HepG2 (cell line): Measurements from ENCODE around the gene SRSF10. TPM values are rescaled to one million over a fixed set of nuclear protein-coding genes. Genes with fewer than 3 reads are reported as not detected.

Experiments
- FOXA3 ChIP-seq: IDR thresholded peaks from 2 replicates; pipeline ENCODE4 v1.6.1; 2016; ENCODE audit warnings: missing genetic modification reagents, missing compliant biosample characterization
- GFI1 ChIP-seq: sonication (generic); formaldehyde crosslinking; IDR thresholded peaks from 2 replicates; pipeline ENCODE4 v1.5.0; 2020; ENCODE audit warnings: missing genetic modification reagents, mild to moderate bottlenecking, borderline replicate concordance
- HOXA7 ChIP-seq: sonication (generic); formaldehyde crosslinking; IDR thresholded peaks from 2 replicates; pipeline ENCODE4 v1.8.1; 2022; ENCODE audit warnings: mild to moderate bottlenecking, missing genetic modification reagents, moderate library complexity
- MAF1 ChIP-seq: sonication (generic); formaldehyde crosslinking; IDR thresholded peaks from 2 replicates; pipeline ENCODE4 v1.5.0; 2020; ENCODE audit warnings: missing genetic modification reagents, borderline replicate concordance
- NR1H2 ChIP-seq: sonication (generic); formaldehyde crosslinking; IDR thresholded peaks from 2 replicates; pipeline ENCODE4 v1.8.1; 2022; ENCODE audit warnings: low read depth, missing genetic modification reagents, borderline replicate concordance
- PAWR ChIP-seq: sonication (generic); formaldehyde crosslinking; IDR thresholded peaks from 2 replicates; pipeline ENCODE4 v1.4.0; 2020; ENCODE audit warnings: missing genetic modification reagents, mild to moderate bottlenecking, borderline replicate concordance
- PLSCR1 ChIP-seq: sonication (generic); formaldehyde crosslinking; IDR thresholded peaks from 2 replicates; pipeline ENCODE4 v1.5.0; 2020; ENCODE audit warnings: missing genetic modification reagents, mild to moderate bottlenecking, borderline replicate concordance
- POLR2AphosphoS2 ChIP-seq: IDR thresholded peaks from 2 replicates; pipeline ENCODE4 v1.6.1; 2011; ENCODE audit warnings: low read depth, low read length, improper control_type of control experiment
- RFXANK ChIP-seq: IDR thresholded peaks from 2 replicates; pipeline ENCODE4 v1.6.1; 2016
- SAFB2 ChIP-seq: sonication (generic); formaldehyde crosslinking; IDR thresholded peaks from 2 replicates; pipeline ENCODE4 v1.5.1; 2020; ENCODE audit warnings: missing genetic modification reagents, low read depth, mild to moderate bottlenecking, borderline replicate concordance
- SSRP1 ChIP-seq: IDR thresholded peaks from 2 replicates; pipeline ENCODE4 v1.6.1; 2016; ENCODE audit warnings: control low read depth
- XRCC5 ChIP-seq: fragments of 200-400 bp; formaldehyde crosslinking; optimal IDR thresholded peaks from 2 replicates; pipeline ENCODE3; 2017; ENCODE audit warnings: mild to moderate bottlenecking, low read length
- ZFP36L1 ChIP-seq: sonication (generic); formaldehyde crosslinking; IDR thresholded peaks from 2 replicates; pipeline ENCODE4 v1.8.0; 2022; ENCODE audit warnings: mild to moderate bottlenecking, missing genetic modification reagents, moderate library complexity
- ZFP62 ChIP-seq: sonication (generic); formaldehyde crosslinking; IDR thresholded peaks from 2 replicates; pipeline ENCODE4 v1.4.0; 2020; ENCODE audit warnings: missing genetic modification reagents
- ZNF274 ChIP-seq: sonication (generic); formaldehyde crosslinking; IDR thresholded peaks from 2 replicates; pipeline ENCODE4 v1.5.1; 2020; ENCODE audit warnings: mild to moderate bottlenecking, missing genetic modification reagents
- ZNF33B ChIP-seq: sonication (generic); formaldehyde crosslinking; IDR thresholded peaks from 2 replicates; pipeline ENCODE4 v1.5.1; 2020; ENCODE audit warnings: mild to moderate bottlenecking, missing genetic modification reagents
- ZNF34 ChIP-seq: sonication (generic); formaldehyde crosslinking; IDR thresholded peaks from 2 replicates; pipeline ENCODE4 v1.4.0; 2020; ENCODE audit warnings: mild to moderate bottlenecking, missing genetic modification reagents, borderline replicate concordance
- ZNF512B ChIP-seq: sonication (generic); formaldehyde crosslinking; IDR thresholded peaks from 2 replicates; pipeline ENCODE4 v1.5.1; 2020; ENCODE audit warnings: missing genetic modification reagents, mild to moderate bottlenecking, borderline replicate concordance
- ZNF747 ChIP-seq: sonication (generic); formaldehyde crosslinking; IDR thresholded peaks from 2 replicates; pipeline ENCODE4 v1.8.1; 2023; ENCODE audit warnings: missing genetic modification reagents, mild to moderate bottlenecking, borderline replicate concordance
- ZNF749 ChIP-seq: sonication (generic); formaldehyde crosslinking; IDR thresholded peaks from 2 replicates; pipeline ENCODE4 v1.8.0; 2022; ENCODE audit warnings: mild to moderate bottlenecking, missing genetic modification reagents, moderate library complexity, borderline replicate concordance
- ZNF784 ChIP-seq: sonication (generic); formaldehyde crosslinking; IDR thresholded peaks from 2 replicates; pipeline ENCODE4 v1.5.1; 2020; ENCODE audit warnings: missing genetic modification reagents, mild to moderate bottlenecking, borderline replicate concordance
- polyA plus RNA-seq, 8 experiments: library from polyadenylated mRNA; depleted of rRNA in 3 of 8; stranded (reverse) in 7 of 8; unstranded in 1 of 8; fragments of >200 nt; fragmentation: Illumina TruSeq in 4 of 8; extraction: Trizol in 4 of 8; gene quantifications; 2 replicates each; pipeline versions ENCODE4 v1.2.1 to v1.2.3, GENCODE V29; 2011 to 2016; ENCODE audit warnings: low read depth in 4 of 8, missing spikeins in 1 of 8, mixed read lengths in 1 of 8; ENCODE audit not compliant: insufficient read depth in 1 of 8
- total RNA-seq, 5 experiments: library from RNA; depleted of rRNA; stranded (reverse); fragments of >200 nt; fragmentation: Illumina TruSeq; extraction: Trizol; gene quantifications; 2 replicates each; pipeline ENCODE4 v1.2.3, GENCODE V29; 2016; ENCODE audit warnings: low read depth in 1 of 5

The SRSF10 gene
- total and polyA plus RNA-seq, 2 of the 13 experiments (the other 11 are each of a cell fraction or from before 2014, with no cell fraction given): 126 to 186 TPM

- no peak for TF ChIP-seq ZNF747
- TF ChIP-seq ZFP62: no peak
- no peak for TF ChIP-seq ZNF749
- no peak for TF ChIP-seq POLR2AphosphoS2
- TF ChIP-seq XRCC5: peak; percentile 46
- peak; percentile 88 for TF ChIP-seq FOXA3
- no peak for TF ChIP-seq SAFB2 (CRISPR knock-in tag)
- no peak for TF ChIP-seq PLSCR1
- TF ChIP-seq ZNF33B (CRISPR knock-in tag): no peak
- no peak for TF ChIP-seq HOXA7 (CRISPR knock-in tag)
- TF ChIP-seq MAF1 (CRISPR knock-in tag): no peak
- no peak for TF ChIP-seq NR1H2 (CRISPR knock-in tag)
- peak; percentile 79 for TF ChIP-seq GFI1
- peak; percentile 43; the same call in 1 of the 2 replicates for TF ChIP-seq ZNF784 (CRISPR knock-in tag)
- TF ChIP-seq ZNF34: no peak
- TF ChIP-seq SSRP1 (CRISPR knock-in tag): no peak
- TF ChIP-seq ZNF512B: no peak
- no peak for TF ChIP-seq ZNF274 (CRISPR knock-in tag)
- TF ChIP-seq ZFP36L1 (CRISPR knock-in tag): no peak
- no peak for TF ChIP-seq PAWR (CRISPR knock-in tag)
- no peak for TF ChIP-seq RFXANK
Observed at GRCh38 chr1:24018611-24019580, 38.8 kb upstream of the SRSF10 start (continued).
